NOMO-1 treated with DMSO at 0.1 percent for 48 hours (cell line): ENCODE results near the gene SYCP2.
A peak's percentile ranks its signal among the peaks of the same experiment; 100 is the strongest.

Experiments
- DNase-seq: peaks from one replicate; lab custom pipeline; 2025; ENCODE audit not compliant: unreplicated experiment; lab: John Stamatoyannopoulos, UW

The SYCP2 gene

DNA sequence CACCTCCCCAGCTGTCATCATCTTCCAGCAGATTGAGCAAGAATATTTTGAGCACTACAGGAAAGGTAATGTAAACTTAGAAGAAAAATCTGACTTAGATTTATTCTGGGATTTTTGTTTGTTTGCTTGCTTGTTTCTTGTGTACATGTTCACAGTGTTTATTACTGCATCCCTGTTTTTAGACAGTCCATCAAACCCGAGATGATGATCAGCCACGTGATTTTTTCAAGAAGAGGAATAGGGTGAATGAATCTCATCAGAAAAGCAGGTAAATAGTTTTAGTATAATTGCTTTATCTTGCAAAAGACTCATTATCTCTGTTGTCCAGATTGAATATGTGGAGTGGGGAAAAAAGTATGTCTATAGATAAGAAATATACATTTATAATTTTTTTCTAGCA is 8.8 kb upstream of the SYCP2 start:
- DNase-seq = no peak

- DNase-seq = no peak
Observed at GRCh38 chr20:59940956-59941294, 7.5 kb upstream of the SYCP2 start.

DNA sequence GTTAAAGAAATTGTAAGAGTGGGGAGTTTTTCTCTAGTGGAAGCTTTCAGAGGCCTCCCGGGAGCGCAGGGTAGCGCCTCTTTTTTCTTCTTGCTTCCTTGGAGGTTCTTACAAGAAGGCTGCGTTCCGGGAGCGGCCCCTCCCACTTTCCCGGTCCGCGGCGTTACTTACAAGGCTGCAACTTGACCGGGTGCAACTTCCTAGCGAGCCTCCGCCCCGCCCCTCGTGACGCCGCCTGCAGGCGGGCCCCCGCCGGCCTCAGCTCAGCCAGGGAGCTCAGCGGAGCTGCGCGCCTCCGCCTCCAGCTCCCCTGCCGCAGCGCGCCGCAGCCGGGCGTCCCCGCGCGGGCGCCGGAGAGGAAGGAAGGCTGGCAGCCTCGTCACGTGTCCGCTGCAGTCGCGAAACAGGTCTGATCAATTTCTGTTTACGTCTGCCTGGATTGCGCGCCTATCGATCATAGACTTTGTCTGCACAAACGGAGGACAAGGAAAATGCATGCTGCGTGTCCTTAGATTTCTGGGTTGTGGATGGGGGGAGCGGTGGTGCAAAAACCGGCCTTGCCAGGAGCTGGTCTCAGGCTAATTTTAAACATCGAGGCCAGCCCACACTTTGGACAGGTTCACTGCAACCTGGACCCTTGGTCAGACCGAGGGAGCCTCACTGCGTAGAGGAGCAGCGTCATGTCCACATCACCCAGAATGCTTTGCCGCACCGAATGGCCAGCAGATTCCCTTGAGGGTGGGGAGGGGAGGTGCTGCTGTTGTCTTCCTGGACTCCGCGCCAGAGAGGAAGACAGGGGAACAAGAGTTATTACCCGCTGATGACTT is 6.9 kb upstream of the SYCP2 start, which contains the start of the genes FAM217B and PPP1R3D:
Gene FAM217B, plus strand, starts transcription at position 261 of the 827 bp plus-strand sequence. CDS start 3,555 bp downstream, outside the sequence.
Gene PPP1R3D, minus strand, starts transcription at position 177 of the 827 bp plus-strand sequence. CDS start 374 bp downstream, outside the sequence.
- peak; percentile 93 for DNase-seq

- peak; percentile 35 for DNase-seq
Observed at GRCh38 chr20:59939879-59940128, 6.4 kb upstream of the SYCP2 start.

GRCh38 chr20:59939052-59939878 is 5.8 kb upstream of the SYCP2 start:
- DNase-seq = no peak

DNA sequence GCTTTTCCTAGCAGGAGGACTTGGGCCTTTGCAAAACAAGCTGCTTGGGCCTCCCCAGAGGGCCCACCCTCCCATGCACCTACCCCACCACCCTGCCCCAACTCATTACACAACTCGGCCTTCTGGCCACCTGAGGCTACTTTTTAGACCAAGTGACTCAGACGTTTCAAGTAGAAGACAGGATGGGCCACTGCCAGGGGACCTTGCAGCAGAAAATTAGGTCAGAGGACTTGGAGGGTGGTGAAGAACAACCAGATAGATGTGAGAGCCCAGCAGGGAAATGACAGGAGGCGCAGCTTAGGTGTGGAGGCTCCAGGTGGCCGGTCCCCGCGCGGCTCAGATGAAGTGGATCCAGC is 5.2 kb upstream of the SYCP2 start:
- no peak for DNase-seq

GRCh38 chr20:59938221-59938620 is 4.8 kb upstream of the SYCP2 start:
- DNase-seq = no peak

DNA sequence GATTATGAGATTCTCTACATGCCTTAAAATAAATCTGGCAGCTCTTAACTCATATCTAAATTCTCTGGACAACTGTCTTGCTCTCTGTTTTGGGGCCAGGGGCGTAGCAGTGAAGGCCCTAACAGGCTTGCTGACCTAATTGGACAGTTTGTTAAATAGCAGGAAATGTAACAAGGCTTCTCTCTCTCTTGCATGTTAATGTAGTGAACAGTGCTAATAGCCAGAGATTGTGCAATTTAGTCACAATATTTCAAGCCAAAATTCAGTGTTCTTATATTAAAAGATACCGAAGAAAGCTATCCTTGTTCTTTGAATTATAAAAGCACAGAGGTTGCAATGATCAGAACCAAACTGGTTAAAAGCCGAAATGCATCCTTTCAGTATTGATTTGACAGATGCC is 3.7 kb upstream of the SYCP2 start:
- DNase-seq = peak; percentile 26

GRCh38 chr20:59936409-59936808 is 3.0 kb upstream of the SYCP2 start:
- DNase-seq = no peak

DNA sequence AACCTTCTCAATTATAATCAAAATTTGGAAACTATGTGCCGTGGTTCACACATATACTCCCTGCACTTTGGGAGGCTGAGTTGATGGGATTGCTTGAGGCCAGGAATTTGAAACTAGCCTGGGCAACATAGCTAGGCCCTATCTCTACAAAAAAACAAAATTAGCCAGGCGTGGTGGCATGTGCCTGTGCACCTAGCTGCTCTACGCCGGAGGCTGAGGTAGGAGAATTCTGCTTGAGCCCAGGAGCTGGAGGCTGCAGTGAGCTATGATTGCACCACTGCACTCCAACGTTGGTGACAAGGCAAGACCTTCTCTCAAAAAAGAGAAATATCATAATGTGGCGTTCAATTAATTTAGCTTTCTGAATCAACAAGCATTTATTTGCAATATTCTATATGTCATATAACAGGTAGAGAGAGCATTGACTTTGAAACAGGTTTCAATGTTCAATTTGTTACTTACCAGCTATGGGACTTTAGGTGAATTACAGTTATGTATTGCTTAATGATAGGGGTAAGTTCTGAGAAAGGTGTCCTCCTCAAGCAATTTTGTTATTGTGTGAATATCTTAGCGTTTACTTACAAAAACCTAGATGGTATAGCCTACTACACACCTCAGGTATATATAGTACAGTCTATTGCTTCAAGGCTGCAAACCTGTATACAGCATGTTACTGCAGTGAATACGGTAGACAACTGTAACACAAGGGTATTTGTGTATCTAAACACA is 2.2 kb upstream of the SYCP2 start:
- no peak for DNase-seq

DNA sequence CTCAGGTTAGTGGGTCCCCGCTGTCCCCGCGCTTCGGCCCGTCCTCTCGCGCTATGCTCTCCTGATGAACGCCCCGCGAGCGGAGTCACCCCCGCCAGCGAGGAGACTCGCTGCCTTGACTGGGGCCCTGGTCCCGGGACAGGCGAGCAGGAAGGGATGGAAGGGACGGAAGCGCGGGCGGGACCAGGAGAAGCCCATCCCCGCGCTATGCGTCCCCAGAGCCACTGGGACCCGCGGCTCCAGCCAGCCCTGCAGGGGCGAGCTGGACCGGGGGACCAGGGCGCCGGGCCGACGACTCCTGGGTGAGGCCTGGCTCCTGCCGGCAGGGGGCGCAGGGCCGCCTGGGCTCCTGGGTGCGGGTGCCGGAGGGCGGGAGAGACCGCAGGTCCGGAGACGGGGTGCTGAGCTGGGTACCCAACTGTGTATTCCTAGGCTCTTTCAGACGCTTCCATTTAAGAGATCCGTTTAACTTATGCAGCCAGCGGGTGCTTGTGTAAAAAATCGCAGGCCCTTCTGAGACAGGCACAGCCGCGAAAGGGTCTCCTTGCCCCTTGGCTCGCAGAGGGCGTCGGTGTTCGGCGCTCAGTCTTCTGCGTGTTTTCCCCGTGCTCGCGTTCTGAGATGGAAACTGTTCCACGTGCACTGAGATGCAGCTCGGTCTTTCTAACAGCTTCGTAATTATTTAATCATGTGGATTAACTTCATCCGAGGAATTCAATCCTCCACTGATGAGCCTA is 580 bp upstream of the SYCP2 start:
- no peak for DNase-seq

DNA sequence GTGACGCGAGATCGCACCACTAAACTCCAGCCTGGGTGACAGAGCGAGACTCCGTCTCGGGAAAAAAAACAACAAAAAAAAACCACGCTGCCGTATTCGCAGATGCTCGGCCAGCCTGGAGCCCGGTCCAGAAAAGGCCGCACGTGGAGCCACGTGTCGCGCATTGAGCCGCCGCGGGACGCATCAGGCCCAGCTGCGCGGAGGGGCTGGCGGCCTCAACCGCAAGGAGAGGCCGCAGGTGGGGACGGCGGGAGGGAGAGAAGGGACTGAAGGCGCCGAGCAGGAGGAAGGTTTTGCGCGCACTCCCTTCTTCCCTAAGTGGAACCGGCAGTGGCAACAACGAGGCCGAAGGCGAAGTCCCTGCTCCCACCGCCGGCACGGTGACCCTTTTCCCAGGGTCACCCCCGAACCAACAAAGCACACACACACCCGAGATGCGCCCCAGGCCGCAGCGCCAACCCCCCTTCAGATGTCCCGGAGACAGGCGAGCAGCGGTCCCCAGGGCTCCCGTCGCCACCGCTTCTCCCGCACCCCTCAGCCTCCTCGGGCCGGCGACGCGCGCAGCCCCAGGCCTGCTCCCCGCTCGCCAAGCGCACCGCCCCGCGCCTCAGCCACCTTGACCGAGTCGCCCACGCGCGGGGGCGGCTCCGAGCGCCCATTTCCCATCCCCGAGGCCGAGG is 681 bp downstream of the SYCP2 start:
- no peak for DNase-seq

DNA sequence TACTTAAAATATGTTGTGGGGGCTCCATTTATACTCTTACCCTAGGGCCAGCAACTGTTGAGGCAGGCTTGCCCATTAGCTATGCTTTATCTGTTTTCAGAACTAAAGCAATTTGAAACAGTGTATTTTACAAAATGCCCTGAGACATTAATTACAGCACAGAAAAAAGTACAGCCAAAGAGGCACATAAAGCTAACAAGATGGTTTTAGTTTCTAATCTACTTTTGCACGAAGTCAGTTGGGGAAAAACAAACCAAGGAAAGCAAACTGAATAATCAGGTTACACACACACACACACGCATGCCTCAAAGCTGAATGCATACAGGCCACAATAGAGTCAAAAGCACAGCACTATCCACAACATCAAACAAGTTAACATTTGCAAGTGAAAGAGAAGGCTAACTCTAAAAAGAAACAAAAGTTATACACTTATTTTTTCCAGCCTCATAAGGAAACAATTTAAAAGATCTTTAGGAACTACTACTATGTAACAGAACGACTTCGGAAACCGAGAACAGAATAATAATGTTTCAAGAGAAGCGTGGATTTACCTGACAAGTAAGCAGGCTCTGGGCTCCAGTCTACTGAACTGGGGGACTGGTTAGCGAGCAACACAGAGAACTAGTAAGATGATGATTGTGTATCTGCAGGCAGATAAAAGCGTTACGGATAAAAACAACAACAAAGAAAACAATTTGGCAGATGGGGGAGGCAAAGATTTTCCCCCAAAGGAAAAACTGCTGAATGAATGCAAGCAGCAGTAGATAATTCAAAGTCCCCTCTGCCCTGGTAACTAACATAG is 1.7 kb downstream of the SYCP2 start:
- DNase-seq = no peak

- no peak for DNase-seq
Observed at GRCh38 chr20:59925899-59926298, 7.5 kb downstream of the SYCP2 start.

DNA sequence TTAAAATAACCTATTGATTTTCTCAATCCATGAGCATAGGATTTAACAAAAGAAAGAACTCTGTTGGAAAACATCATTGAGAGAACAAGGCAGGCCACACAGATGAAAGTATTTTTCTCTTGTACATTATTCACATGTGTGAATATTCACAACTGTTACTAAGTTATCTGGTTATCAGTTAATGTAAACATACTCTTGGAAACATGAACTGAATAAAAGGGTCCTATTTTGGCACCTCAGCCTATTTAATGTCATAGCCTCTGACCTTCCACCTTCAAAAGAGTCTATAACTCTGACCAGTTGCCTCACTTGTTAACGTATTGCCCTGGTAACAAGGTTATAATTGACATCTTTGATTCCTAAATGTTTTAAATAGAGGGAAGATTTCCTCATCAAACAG is 8.1 kb downstream of the SYCP2 start:
- no peak for DNase-seq

DNA sequence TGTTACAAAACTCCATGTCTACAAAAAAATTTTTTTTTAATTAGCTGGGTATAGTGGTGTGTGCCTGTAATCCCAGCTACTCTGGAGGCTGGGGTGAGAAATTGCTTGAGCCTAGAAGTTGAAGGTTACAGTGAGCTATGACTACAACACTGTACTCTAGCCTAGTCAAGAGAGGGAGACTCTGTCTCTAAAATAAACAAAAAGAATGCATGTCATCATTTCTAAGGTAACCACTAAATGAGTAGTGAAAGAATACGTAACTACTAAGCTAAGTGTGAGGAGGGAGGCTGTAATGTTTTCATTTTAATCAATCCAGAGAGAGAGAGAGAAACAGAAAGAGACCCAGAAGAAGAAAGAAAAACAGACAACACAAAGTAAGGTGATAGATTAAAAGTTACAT is 9.9 kb downstream of the SYCP2 start:
- DNase-seq = no peak

DNA sequence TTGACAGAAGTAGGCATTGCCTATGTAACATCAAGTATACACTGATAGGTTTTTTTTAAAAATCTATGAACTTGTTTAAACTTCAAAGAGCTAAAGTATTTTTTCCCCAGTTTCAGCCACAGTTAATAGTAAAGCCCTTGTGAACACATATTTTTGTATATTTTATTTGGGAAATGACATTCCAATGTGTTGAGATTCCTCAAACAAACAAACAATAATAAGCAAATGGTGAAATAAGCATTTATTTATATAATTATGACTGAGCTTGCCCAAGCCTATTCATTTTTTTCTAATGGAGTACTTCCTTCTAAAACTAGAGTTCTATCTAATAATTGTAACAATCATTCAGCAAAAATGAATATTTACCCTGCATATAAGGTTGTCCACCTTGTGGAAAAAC is 12.5 kb downstream of the SYCP2 start:
- DNase-seq = no peak

GRCh38 chr20:59912609-59913008 is 20.8 kb downstream of the SYCP2 start:
- no peak for DNase-seq

GRCh38 chr20:59911041-59911440 is 22.4 kb downstream of the SYCP2 start:
- DNase-seq = no peak

DNA sequence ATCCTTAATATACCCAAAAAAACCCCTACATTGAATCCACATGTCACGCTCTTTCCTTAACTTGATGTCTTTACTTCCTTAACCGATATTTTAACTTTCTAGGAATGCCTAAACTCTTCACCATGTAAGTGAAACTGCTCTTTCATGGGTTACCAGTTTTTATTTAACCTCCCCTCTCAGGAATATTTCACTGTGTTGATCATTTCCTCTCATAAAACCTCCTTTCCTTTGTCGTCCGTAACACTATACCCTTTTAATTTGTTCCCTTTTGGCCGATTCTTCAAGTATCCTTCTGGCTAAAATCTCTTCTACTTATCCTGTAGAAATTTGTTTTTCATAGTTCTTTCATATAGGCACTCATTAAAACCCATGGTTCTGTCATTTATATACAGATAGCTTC is 24.6 kb downstream of the SYCP2 start:
- no peak for DNase-seq
